A204.1 (cell line): Measurements from ENCODE around the gene TNIK.
"Not testable (repeated sequence)": the region's sequence is repeated elsewhere in the genome, so short reads cannot be mapped to it uniquely, and the experiment has no call there.

Experiments
- FAIRE-seq: peaks from 2 replicates; lab custom pipeline; 2012; peaks lifted over from hg19 to GRCh38; lab: Jason Lieb, UNC

TNIK gene

DNA sequence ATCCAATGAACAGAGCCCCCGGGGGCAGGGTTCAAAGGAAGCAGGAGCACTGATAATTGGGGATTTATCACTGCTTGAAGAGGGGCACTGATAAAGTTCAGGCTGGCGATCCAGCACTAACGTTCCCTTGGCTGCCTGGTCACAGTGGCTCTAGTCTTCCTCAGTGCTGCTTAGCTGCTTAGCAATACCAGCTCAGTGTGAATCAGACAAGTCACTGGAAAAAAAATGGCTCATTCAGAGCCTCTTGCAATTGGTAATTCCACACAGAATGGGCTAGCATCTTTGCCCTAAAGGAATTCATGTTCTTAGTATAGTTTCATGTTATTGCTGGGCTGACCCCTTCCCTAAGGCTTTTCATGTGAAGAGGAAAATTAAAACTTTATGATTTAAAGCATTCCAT lies 338.0 kb downstream of the TNIK start:
- FAIRE-seq, result no peak

- no peak for FAIRE-seq
Observed at GRCh38 chr3:171121801-171122200, 338.4 kb downstream of the TNIK start.

DNA sequence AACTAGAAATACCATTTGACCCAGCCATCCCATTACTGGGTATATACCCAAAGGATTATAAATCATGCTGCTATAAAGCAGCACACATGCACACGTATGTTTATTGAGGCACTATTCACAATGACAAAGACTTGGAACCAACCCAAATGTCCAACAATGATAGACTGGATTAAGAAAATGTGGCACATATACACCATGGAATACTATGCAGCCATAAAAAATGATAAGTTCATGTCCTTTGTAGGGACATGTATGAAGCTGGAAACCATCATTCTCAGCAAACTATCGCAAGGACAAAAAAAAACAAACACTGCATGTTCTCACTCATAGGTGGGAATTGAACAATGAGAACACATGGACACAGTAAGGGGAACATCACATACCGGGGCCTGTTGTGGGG lies 340.8 kb downstream of the TNIK start:
- FAIRE-seq, result not testable (repeated sequence)

- FAIRE-seq, result not testable (repeated sequence)
Observed at GRCh38 chr3:171118993-171119392, 341.2 kb downstream of the TNIK start.

DNA sequence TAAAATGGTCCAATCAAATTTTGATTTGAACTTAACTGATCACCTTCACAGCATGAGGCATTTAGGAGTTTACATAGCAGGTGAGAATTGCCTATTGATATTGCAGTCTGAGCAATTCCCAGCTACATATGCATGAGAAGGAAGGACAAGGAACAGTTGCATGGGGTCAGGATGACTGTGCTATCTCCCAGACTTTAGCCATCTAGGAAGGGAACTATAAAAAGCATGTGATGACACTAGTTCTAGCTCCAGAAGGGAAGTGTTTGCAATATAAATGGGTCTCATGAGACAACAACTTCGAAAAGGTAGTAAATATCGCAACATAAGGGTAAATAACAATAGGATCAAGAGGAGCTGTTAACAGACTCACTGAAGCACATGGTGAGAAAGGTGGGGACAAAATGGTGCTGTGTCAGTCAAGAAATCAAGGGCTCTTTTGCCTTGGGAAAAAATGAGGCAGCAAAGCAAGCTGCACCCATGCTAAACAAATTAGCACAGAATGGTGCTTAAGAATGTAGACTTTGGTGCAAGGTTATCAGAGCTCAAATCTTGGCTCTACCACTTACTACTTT lies 343.3 kb downstream of the TNIK start:
- no peak for FAIRE-seq

DNA sequence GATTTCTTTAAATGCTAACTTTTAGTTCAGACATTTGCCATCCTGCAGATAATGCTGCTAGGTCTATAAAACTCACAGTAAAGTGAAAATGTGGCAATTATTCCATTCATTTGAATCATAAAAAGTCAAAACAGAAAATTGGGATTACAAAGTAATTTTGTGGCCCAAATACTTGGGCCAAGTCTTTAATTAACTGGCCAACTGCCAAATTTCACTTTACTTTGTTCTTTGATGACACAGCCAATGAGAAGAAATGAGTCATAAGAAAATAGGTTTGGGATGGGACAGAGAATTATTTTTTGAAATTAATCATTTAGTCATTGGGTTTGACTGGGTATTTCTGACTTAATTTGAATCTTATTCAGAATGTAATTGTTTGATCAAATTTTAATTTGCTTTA lies 343.8 kb downstream of the TNIK start:
- FAIRE-seq, result no peak

DNA sequence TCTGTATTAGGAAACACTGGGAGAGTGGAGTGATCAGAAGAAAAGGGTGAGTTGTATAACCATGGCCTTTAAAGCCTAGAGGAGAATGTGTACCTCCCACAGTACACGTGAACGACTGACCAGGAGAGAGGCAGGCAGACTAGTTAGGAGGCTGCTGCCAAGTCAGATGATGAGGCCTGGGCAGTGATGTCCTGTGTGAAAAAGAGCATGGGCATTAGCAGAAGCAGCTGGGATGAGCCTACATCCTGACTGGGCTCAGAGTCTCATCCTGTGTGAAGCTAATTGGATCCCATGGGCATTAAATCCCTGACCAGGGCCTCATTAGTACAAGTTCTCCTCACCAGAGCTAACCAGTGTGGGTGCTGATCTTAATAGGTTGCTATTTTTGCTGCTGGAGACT lies 344.5 kb downstream of the TNIK start:
- FAIRE-seq, result no peak

DNA sequence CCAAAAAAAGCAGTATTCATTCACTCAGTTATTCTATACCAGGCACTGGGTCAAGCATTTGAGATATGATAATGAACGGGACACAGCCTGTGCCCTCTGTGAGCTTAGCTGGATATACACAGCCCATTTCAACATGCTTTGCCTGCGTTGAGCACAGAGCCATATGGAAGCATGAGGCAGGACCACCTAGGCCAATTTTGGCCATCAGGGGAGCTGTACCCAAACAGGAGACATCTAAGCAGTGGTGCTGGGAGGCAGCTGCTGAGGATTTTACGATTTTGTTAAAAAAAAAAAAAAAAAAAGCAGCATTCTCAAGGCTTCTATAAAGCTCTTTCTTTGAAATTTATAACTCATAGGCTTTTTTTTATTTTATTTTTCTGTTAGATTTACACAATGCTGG lies 346.5 kb downstream of the TNIK start:
- FAIRE-seq, result no peak

DNA sequence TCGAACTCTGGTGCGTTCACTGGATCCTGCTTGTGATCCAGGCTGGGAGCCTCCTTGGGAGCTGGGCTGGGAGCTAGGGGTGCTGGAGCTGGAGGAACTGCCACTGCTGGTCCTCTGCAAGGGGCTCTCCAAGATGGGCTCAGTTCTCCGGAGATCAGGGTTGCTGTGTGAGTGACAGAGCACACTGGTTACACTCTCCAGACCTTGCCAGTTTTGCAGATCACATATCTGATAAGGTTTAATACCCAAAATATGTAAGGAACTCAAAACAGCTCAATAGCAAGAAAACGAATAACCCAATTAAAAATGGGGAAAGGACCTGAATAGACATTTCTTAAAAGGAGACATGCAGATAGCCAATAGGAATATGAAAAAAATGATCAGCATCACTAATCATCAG lies 349.5 kb downstream of the TNIK start:
- no peak for FAIRE-seq

GRCh38 chr3:171108066-171108465 lies 352.1 kb downstream of the TNIK start:
- FAIRE-seq, result no peak

DNA sequence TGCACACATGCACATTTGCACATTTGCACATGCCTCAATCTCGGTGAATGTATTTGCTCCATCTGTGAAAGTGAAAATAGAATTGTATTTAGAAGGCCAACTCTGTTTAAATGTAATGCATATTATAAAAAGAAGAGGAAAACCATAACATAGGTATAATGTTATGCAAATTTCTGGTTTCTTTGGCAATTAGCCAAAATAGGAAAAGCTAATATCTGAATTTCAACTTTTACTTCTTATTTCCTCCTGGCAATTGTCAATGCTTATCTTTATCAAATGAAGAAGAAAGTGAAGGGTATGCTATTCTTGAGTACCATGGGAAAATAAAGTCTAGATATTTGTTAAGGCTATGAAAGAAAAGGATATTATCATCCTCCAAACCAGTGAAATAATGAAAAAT lies 357.0 kb downstream of the TNIK start:
- FAIRE-seq, result no peak

DNA sequence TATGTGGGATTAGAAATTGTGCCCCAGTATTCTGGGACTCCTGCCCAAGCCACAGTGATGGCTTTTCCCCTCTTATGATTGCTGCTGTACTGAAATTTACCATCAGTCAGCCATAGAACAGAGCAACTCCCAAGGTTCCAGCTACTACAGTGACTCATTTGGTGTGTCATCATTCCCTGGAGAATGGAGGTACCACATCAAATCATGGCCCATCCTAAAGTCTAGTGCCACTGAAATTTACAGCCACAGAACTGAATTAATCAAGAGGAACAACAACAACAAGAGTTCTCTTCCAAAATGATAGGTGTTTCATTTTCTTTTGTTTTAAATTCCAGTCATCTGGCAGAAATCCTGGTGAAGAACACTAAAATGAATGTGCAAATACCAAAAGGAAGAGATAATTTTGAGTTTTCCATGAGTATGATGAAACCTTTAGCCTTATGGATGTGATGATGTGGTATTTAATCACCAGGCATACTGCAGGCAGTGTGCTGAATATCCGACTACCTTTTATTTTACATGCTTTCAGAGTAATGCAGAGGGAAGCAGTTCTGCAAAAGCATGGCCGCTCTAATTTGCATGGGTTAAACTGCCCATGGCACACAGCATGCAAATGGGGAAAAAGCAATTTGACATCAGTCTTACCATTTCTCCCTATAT lies 358.1 kb downstream of the TNIK start:
- no peak for FAIRE-seq

DNA sequence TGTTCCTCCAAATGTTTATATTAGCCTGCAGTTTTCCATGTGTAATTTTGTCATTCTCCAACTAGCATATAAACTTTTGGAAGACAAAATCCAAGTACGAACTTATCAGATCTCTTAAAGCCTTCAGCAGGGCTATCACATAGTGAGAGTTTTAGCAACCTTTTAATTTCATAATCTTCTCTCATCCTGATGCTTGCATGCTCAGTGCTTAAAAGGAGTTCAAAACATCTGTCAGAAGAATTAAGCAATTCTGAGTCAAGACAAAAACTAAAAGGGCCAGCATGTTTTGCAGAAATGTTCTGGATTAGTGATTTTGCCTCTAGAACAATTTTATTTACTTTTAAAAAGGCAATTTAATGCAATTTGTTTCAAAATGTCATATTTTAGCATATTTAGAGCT lies 360.3 kb downstream of the TNIK start:
- FAIRE-seq, result no peak

DNA sequence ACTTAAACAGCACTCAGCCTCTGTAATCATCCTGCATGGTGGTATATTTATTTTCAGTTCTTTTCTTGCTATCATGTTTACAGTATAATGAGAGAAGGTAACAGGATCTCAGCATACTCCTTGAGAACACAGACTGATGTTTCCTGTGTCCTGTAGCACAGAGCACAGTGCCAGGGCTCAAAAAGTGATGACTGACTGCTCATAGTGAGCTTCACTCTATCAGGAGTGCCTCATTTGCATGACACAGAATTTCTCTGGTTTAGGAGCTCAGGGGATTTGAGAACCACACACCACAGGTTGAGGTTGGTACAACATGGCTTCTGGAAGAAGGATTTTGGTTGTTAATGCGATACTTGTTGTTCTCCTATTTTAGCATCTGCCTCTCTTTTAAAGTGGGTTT lies 365.1 kb downstream of the TNIK start:
- no peak for FAIRE-seq

DNA sequence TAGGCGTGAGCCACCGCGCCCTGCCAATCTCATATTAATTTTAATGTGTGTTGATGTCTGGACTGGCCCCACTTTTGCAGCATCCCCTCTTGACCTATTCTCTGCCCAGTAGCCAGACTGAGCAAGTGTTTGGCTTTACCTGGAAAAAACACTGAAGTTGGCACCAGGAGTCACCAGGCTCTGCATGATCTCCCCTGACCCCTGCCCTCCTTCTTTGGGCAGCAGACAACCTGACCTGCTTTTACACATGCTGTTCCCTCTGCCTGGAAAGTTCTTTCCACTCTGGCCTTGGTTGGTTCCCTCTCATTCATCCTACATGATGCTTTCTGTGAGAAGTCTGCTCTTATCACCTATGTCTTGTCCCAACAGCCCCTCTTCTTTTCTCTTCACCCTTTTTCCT lies 365.8 kb downstream of the TNIK start:
- FAIRE-seq, result no peak

DNA sequence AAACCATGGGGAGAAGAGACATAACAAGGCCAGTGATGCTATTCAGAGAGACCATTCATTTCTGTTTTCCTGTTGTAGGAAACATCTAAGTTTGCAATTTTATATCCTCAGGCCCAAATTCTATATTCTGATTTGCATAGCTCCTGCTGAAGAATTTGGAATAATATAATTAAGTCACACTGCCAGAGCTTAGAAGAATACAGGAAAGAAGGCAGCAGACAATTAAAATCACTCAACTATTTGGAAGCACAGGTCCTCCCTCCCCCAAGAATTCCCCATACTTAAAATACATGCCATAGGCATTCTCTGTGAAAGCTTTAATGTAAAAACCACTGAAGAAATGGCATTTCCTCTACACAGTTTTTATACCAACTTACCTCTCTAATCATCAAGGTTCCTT lies 366.7 kb downstream of the TNIK start:
- FAIRE-seq, result no peak

GRCh38 chr3:171092467-171092911 lies 367.7 kb downstream of the TNIK start:
- no peak for FAIRE-seq

DNA sequence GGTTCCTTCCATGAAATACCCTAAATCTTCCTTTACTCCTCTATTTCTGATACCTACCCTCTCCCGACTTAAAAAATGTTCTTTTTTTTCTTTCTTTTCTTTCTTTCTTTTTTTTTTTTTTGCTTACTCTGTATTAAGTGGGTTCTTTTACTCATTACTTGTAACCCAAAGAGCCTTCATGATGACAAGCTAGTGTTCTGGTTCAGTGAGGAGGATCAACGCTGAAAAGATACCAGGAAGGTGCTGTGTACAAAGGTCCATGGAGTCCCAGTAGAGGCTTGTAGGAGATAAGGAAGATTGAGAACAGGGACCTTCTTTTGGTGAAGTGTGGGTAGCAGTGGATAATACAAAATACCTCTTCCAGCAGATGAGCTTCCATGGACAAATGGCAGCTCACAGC lies 369.9 kb downstream of the TNIK start:
- FAIRE-seq, result no peak

DNA sequence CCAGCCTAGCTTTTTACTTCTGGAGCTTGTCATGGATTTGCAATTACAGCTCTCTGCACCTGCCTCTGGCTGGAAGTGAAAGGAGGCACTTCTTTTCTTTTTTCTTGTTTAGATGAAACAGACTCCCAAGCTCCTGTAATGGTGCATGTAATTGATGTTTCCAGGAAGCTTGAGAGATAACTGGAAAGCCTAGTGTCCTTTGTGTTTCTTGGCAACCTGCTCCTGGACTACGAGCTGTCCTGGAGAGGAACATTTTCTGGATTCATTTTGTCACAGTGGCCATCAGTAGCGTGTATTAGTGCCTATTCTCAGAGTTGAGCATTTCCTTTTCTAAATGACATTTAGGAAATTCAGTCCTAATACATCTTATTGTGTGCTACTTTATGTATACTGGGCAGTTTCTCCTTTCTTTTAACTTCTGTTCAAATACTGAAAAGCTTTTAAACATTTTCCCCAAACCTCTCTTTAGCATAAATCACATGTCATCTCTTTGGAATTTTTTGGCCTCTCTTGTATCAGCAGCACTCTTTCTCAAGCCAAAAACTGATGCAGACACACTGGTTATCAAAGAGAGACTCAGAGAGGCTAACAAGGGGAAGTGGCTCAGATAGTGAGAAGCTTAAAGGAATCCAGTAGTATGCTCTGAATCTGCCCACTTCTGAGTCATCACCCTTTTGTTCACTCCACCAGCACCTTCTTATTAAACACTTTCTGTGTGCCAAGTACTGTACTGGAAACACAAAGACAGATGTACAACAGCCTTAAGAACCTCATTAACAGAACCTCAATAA lies 371.0 kb downstream of the TNIK start:
- FAIRE-seq, result no peak

- no peak for FAIRE-seq
Observed at GRCh38 chr3:171088496-171088895, 371.7 kb downstream of the TNIK start.

GRCh38 chr3:171086914-171087313 lies 373.3 kb downstream of the TNIK start:
- FAIRE-seq, result no peak

- FAIRE-seq, result no peak
Observed at GRCh38 chr3:171077261-171077660, 382.9 kb downstream of the TNIK start.

DNA sequence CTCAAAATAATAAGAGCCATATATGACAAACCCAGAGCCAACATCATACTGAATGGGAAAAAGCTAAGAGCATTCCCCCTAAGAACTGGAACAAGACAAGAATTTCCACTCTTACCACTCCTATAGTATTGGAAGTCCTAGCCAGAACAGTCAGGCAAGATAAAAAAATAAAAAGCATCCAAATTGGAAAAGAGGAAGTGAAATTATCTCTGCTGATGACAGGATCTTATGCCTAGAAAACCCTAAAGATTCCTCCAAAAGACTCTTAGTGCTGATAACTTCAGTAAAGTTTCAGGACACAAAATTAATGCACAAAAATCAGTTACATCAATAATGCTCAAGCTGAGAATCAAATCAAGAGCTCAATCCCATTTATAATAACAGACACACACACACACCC lies 387.8 kb downstream of the TNIK start:
- FAIRE-seq, result no peak

- no peak for FAIRE-seq
Observed at GRCh38 chr3:171068658-171069057, 391.5 kb downstream of the TNIK start.
